ENCODE measurements around the gene ADIRF. TPM values are rescaled to one million over a fixed set of nuclear protein-coding genes. Genes with fewer than 3 reads are reported as not detected.
"Not testable (repeated sequence)": the region's sequence is repeated elsewhere in the genome, so short reads cannot be mapped to it uniquely, and the experiment has no call there.

ADIRF gene
- total RNA-seq, 4 donors from 2014 or later = 504 to 829 (median 668) TPM

DNA sequence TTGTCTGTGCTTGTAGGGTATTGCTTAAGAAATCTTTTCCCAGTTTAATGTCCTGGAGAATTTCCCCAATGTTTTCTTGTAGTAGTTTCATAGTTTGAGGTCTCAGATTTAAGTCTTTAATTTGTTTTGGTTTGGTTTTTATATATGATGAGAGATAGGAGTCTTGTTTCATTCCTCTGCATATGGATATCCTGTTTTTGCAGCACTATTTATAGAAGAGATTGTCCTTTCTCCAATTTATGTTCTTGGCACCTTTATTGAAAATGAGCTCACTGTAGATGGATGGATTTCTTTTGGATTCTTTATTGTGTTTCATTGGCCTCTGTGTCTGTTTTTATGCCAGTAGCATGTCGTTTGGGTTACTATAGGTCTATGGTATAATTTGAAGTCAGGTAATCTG is 20.2 kb downstream of the ADIRF start:
- TF ChIP-seq, protein P1, sequence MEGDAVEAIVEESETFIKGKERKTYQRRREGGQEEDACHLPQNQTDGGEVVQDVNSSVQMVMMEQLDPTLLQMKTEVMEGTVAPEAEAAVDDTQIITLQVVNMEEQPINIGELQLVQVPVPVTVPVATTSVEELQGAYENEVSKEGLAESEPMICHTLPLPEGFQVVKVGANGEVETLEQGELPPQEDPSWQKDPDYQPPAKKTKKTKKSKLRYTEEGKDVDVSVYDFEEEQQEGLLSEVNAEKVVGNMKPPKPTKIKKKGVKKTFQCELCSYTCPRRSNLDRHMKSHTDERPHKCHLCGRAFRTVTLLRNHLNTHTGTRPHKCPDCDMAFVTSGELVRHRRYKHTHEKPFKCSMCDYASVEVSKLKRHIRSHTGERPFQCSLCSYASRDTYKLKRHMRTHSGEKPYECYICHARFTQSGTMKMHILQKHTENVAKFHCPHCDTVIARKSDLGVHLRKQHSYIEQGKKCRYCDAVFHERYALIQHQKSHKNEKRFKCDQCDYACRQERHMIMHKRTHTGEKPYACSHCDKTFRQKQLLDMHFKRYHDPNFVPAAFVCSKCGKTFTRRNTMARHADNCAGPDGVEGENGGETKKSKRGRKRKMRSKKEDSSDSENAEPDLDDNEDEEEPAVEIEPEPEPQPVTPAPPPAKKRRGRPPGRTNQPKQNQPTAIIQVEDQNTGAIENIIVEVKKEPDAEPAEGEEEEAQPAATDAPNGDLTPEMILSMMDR (IDR thresholded peaks at IDR 0.05) = no peak
- ATAC-seq (ENCODE audit: low FRiP score) (no peak), DNase-seq (ENCODE audit: low spot score) (no peak)

DNA sequence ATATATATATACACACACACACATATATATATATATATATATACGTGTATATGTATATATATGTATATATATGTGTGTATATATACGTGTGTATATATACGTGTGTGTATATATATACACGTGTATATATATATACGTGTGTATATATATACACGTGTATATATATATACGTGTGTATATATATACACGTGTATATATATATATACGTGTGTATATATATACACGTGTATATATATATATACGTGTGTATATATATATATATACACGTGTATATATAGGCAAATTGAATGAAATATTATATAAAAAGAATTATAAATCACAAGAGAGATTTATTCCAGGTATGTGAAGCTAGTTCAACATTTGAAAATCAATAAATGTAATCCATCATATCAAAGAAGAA is 23.1 kb downstream of the ADIRF start:
- not testable (repeated sequence) for ATAC-seq (ENCODE audit: low FRiP score); DNase-seq (ENCODE audit: low spot score)

DNA sequence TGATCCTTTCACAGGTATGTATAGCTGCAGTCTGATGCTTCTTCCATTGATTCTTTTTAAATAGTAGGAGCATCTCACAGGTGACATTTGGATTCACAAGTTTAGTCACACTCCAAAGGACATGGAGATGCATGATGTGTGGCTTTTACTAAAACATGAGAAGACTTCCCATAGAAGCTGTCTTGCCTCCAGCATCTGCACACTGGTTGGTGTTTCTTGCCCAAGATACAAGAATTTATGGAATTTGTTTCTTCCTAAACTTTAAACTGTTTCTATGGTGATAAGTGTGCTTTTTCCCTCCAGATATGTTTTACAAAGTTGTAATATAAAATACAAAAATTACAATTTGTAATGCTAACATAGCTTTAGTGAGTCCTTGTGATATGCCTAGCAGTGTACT is 24.2 kb downstream of the ADIRF start:
- no peak for DNase-seq (ENCODE audit: low spot score)
- no peak for ATAC-seq (ENCODE audit: low FRiP score)
- TF ChIP-seq, protein P1 (IDR thresholded peaks at IDR 0.05) = no peak

DNA sequence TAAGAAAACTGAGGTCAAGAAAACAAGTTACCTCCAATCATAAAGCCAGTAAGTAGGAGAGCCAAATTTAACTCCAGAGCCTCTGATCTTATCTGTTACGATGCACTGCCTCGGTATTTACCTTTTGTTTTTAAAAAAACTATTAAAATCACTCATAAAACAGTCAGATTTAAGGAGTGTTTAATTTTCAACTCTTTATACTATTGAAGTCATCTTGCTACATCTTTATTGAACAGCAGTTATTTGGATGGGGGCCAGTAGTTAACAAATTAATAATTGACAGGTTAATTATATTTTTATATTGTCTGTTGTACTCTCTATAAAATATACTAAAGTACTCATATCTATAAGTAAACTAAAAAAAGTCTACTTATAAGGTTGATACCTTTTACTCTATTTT is 24.6 kb downstream of the ADIRF start:
- TF ChIP-seq, protein P1 (IDR thresholded peaks at IDR 0.05) = no peak
- no peak for ATAC-seq (ENCODE audit: low FRiP score)
- no peak for DNase-seq (ENCODE audit: low spot score)

DNA sequence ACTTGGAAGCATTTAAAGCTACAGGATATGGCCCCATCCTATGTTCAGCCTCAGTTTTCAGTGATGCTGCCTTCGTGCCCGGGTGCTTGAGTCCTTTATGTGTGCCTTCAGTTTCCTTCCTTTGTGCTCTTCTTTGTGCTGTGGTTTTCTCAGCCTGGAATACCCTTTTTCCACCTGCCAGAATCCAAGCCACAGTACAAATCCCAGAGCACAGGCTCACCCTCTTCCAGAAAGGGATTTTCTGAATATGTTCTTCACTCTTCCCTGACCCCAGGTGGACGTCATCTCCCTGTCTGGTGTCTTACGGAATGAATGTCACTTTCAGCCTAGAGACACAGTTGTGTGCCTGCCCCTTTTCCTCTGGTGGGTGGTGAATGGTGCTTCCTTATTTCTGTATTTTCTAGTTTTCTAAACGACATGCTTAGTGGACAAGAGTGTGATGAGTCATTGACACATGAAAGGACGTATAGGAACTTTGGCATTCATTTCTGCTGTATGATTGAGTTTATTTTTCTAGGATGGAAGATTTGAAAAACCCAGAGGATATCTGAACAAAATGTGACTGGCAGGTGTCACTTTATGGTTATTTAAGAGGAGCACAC is 31.6 kb downstream of the ADIRF start:
- not testable (repeated sequence) for DNase-seq (ENCODE audit: low spot score); ATAC-seq (ENCODE audit: low FRiP score)

DNA sequence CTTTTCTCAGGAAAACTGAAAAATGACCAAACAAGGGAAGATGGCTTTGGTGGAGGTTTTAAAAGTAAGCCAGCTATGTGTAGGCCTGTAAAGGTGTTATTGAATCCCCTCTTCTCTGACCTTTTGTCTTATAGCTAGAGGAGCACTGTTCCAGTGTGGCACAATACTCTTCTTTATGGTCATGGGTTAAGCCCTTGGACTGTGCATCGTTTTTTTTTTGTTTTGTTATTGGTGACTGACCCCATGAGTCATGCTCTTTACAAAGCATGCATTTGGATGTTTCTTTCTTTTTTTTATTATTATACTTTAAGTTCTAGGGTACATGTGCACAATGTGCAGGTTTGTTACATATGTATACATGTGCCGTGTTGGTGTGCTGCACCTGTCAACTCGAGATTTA is 32.2 kb downstream of the ADIRF start:
- no peak for DNase-seq (ENCODE audit: low spot score)
- TF ChIP-seq, protein P1 (IDR thresholded peaks at IDR 0.05) = no peak
- ATAC-seq (ENCODE audit: low FRiP score) = peak; percentile 37

DNA sequence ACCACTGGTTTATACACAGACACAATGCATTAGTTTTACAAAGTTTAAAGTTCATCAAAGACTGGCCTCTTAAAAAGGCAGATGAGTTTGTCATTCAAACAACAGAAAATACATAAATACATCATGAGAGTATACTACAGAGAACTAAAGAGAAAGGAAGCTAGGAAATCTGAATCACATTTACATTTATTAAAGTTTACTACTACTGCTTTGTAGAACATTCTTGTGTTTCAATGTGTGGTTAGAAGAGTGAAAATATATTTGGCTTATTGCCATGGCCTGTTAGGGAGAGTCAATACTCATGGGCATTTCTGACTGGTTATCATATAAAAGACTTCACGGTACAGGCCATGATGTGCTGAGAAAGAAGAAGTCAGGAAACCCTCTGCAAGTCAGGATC is 38.8 kb downstream of the ADIRF start:
- DNase-seq (ENCODE audit: low spot score) = not testable (repeated sequence)

DNA sequence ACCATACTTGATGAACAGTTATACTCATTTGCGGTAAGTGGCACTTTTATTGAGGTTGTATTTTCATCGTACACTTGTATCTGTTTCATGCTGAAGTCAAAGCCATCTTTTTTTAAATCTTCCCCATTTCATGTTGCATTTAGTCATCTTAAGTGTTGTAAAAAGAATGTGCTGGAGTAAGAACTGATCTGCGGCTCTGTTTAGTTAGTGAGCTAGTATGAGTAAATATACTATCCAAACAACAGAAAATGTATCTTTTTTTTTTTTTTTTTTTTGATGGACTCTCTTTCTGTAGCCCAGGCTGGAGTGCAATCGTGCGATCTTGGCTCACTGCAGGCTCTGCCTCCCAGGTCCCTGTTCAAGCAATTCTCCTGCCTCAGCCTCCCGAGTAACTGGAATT is 39.4 kb downstream of the ADIRF start:
- not testable (repeated sequence) for ATAC-seq (ENCODE audit: low FRiP score); DNase-seq (ENCODE audit: low spot score)

More for the DNA sequence above, 38.8 kb downstream of the ADIRF start:
- not testable (repeated sequence) for ATAC-seq (ENCODE audit: low FRiP score)

DNA sequence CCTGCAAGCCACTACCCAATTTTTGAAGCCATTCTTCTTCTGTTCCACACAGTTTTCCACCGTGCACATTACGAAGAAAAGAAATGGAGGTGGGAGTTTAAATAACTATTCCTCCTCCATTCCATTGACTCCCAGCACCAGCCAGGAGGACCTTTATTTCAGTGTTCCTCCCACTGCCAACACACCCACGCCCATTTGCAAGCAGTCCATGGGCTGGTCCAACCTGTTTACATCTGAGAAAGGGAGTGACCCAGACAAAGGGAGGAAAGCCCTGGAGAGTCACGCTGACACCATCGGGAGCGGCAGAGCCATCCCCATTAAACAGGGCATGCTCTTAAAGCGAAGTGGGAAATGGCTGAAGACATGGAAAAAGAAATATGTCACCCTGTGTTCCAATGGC is 40.0 kb downstream of the ADIRF start:
- ATAC-seq (ENCODE audit: low FRiP score); DNase-seq (ENCODE audit: low spot score): not testable (repeated sequence)

DNA sequence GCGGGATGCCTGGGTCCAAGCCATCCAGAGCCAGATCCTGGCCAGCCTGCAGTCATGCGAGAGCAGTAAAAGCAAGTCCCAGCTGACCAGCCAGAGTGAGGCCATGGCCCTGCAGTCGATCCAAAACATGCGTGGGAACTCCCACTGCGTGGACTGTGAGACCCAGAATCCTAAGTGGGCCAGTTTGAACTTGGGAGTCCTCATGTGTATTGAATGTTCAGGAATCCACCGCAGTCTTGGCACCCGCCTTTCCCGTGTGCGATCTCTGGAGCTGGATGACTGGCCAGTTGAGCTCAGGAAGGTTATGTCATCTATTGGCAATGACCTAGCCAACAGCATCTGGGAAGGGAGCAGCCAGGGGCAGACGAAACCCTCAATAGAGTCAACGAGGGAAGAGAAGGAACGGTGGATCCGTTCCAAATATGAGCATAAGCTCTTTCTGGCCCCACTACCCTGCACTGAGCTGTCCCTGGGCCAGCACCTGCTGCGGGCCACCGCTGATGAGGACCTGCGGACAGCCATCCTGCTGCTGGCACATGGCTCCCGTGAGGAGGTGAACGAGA is 40.9 kb downstream of the ADIRF start:
- not testable (repeated sequence) for ATAC-seq (ENCODE audit: low FRiP score); DNase-seq (ENCODE audit: low spot score)

DNA sequence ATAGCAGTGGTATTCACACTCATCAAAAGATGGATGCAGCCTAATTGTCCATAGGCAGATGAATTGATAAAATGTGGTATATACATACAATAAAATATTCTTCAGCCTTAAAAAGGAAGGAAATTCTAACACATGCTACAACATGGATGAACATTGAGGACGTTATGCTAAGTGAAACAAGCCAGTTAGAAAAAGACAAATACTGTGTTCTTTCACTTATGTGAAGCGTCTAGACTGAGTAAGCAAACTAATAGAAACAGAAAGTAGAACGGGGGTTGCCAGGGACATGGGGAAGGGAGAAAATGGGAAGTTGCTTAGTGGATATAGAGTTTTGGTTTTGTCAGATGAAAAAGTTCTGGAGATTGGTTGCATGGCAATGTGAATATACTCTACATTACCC is 45.2 kb downstream of the ADIRF start:
- not testable (repeated sequence) for DNase-seq (ENCODE audit: low spot score); ATAC-seq (ENCODE audit: low FRiP score)

DNA sequence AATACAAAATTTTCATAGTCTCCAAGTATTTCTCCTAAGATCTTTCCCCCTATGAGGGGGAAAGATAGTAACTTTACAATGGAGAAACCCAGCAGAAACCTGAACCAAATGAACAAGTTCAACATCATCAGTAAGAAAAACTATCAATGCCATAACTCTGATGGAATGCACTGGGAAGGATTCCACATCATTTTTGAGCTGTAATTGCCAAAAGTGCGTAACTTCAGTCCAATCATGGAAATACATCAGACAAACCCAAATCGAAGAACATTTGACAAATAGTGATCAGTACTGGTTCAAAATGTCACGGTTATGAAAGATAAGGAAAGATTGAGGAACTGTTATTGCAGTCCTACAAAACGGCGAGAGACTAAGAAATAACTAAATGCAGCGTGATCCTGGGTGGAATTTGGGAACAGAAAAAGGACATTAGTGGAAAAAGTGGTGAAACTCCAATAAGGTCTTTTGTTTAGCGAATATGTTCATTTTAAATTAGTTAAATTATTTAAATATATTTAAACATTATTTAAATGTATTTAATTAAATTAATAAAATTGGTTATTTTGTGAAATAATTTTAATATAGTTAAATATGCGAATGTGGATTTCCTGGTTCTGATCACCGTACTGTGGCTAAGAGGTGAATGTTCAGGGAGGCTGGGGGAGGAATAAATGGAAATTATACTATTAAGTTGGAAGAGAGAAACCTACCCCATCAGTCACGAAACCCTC is 46.9 kb downstream of the ADIRF start:
- ATAC-seq (ENCODE audit: low FRiP score); DNase-seq (ENCODE audit: low spot score): not testable (repeated sequence)

DNA sequence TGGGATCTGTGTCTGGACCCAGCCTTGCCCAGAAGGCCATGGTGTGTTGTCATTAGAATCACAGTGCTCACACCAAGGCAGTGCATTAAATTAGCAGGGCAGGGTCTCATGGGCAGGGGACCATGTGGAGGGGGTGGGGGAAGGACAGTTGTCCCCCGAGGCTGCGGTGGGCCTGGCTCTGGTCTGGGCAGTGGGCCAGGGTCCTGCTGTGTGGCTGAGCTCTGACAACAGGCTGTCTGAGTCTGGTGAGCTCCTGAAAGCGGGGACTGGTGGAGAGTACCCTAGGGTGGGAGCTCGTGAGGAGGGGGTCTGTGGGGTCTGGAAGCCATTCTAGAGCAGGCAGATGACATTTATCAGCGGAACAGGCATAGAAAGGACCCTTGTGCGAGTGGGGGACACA is 49.8 kb downstream of the ADIRF start:
- DNase-seq (ENCODE audit: low spot score); ATAC-seq (ENCODE audit: low FRiP score): not testable (repeated sequence)

DNA sequence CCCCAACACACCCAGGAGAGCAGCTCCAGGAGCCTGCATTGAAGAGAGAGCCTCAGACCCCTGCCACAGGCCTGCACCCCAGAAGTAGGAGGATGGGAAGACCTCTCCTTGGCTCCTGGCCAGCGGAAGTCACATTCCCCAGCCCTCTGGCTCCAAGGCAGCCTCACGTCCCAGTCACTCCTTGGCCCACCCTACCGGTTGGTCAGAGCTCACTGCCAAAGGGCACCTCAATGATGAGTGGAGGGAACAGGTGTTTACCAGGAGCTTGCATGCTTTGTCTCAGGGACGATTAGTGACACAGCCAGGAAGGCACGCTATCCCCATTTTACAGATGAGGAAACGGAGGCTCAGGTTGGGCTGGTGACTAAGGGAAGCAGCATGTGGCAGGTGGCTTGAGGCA is 50.8 kb downstream of the ADIRF start:
- not testable (repeated sequence) for ATAC-seq (ENCODE audit: low FRiP score); DNase-seq (ENCODE audit: low spot score)

DNA sequence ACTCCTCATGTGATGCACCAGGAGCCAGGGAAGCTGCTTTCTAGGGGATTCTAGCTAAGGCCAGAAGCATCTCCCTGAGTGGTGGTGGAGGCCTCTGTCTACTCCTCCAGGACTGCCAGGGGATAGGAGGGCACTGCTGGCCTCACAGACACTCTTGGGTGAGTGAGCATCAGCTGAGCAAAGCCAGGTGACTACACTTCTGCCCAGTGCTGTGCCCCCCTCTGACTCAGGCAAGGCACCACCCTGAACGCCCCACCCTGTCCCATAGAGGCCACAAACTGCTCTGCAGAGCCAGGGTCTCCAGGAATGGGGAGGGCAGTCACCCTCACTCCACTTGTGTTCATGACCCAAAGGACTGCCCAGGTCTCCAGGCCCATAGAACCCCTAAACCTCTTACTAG is 51.2 kb downstream of the ADIRF start:
- ATAC-seq (ENCODE audit: low FRiP score) = not testable (repeated sequence)

More for the DNA sequence above, 51.2 kb downstream of the ADIRF start:
- DNase-seq (ENCODE audit: low spot score) = not testable (repeated sequence)

Measured in omental fat pad (tissue), 4 donors.